Measurements from ENCODE around the gene PDZRN3.

- TF ChIP-seq CTCF (IDR thresholded peaks at IDR 0.05) (no peak), POLR2A (IDR thresholded peaks at IDR 0.05) (no peak)
Observed at GRCh38 chr3:73432706-73433032, 192.1 kb downstream of the PDZRN3 start.
